OCI-LY7 (cell line): Measurements from ENCODE around the gene TBC1D3B.

Source experiments
- EZH2phosphoT487 ChIP-seq: fragments of 200-600 bp; sonication (generic); IDR thresholded peaks from 2 replicates; pipeline ENCODE4 v1.6.1; 2018; ENCODE audit warnings: low read depth, borderline replicate concordance, mild to moderate bottlenecking, mixed run types, antibody characterized with exemption, low read length, moderate library complexity, mixed read lengths
- TF ChIP-seq, protein P1 (sequence below): fragments of 200-600 bp; sonication (generic); conservative IDR thresholded peaks from 2 replicates; pipeline ENCODE4 v1.5.1; 2014; ENCODE audit warnings: mild to moderate bottlenecking, antibody characterized with exemption, low read length, moderate library complexity, mixed read lengths

DNA sequence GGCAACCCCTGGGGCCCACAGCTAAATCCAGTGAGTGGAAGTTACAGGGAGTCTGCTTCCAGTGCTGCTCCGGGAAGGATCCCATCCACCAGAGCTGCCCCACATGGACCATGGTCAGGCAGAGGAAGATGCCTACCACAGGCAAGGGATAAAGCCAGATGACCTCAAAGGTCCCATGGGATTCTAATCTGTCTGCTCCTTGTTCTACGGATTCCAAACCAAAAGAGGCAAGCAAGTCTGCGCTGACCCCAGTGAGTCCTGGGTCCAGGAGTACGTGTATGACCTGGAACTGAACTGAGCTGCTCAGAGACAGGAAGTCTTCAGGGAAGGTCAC lies 35.8 kb upstream of the TBC1D3B start:
- TF ChIP-seq EZH2phosphoT487 = no peak
- TF ChIP-seq, protein P1, sequence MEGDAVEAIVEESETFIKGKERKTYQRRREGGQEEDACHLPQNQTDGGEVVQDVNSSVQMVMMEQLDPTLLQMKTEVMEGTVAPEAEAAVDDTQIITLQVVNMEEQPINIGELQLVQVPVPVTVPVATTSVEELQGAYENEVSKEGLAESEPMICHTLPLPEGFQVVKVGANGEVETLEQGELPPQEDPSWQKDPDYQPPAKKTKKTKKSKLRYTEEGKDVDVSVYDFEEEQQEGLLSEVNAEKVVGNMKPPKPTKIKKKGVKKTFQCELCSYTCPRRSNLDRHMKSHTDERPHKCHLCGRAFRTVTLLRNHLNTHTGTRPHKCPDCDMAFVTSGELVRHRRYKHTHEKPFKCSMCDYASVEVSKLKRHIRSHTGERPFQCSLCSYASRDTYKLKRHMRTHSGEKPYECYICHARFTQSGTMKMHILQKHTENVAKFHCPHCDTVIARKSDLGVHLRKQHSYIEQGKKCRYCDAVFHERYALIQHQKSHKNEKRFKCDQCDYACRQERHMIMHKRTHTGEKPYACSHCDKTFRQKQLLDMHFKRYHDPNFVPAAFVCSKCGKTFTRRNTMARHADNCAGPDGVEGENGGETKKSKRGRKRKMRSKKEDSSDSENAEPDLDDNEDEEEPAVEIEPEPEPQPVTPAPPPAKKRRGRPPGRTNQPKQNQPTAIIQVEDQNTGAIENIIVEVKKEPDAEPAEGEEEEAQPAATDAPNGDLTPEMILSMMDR = no peak
